Lower leg skin (tissue), 3 donors: ENCODE measurements around the gene ADPRM.

Experiments used
- CTCF ChIP-seq, 3 donors: fragments of 450-650 bp; IDR thresholded peaks; one replicate each; pipeline ENCODE4 v1.5.1; 2016; ENCODE audit warnings: antibody characterized with exemption in 3 of 3, mild to moderate bottlenecking in 3 of 3, moderate library complexity in 2 of 3
- POLR2A ChIP-seq, 2 donors: fragments of 450-650 bp; IDR thresholded peaks; one replicate each; pipeline ENCODE4 v1.6.1; 2016 to 2017; ENCODE audit warnings: antibody characterized with exemption in 2 of 2, mild to moderate bottlenecking in 1 of 2, moderate library complexity in 1 of 2

GRCh38 chr17:10742431-10742830, 45.0 kb downstream of the ADPRM start:
- TF ChIP-seq CTCF (IDR thresholded peaks at IDR 0.05) (no peak), POLR2A (IDR thresholded peaks at IDR 0.05) (no peak)
